ENCODE data around the gene PIK3C2B. TPM values are rescaled to one million over a fixed set of nuclear protein-coding genes. Genes with fewer than 3 reads are reported as not detected.
"Not testable (repeated sequence)": the region's sequence is repeated elsewhere in the genome, so short reads cannot be mapped to it uniquely, and the experiment has no call there.

Gene PIK3C2B, protein sequence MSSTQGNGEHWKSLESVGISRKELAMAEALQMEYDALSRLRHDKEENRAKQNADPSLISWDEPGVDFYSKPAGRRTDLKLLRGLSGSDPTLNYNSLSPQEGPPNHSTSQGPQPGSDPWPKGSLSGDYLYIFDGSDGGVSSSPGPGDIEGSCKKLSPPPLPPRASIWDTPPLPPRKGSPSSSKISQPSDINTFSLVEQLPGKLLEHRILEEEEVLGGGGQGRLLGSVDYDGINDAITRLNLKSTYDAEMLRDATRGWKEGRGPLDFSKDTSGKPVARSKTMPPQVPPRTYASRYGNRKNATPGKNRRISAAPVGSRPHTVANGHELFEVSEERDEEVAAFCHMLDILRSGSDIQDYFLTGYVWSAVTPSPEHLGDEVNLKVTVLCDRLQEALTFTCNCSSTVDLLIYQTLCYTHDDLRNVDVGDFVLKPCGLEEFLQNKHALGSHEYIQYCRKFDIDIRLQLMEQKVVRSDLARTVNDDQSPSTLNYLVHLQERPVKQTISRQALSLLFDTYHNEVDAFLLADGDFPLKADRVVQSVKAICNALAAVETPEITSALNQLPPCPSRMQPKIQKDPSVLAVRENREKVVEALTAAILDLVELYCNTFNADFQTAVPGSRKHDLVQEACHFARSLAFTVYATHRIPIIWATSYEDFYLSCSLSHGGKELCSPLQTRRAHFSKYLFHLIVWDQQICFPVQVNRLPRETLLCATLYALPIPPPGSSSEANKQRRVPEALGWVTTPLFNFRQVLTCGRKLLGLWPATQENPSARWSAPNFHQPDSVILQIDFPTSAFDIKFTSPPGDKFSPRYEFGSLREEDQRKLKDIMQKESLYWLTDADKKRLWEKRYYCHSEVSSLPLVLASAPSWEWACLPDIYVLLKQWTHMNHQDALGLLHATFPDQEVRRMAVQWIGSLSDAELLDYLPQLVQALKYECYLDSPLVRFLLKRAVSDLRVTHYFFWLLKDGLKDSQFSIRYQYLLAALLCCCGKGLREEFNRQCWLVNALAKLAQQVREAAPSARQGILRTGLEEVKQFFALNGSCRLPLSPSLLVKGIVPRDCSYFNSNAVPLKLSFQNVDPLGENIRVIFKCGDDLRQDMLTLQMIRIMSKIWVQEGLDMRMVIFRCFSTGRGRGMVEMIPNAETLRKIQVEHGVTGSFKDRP (N-terminal part only)
- total RNA-seq (2014; rRNA removed; shearing (Covaris generic)), result 3.2 and 4.9 TPM in 2 replicates
- 9.8 and 14.9 TPM in 2 replicates for polyA plus RNA-seq (2015; cell fraction: cytosol; rRNA removed)
- 5.0 and 11.3 TPM in 2 replicates for polyA plus RNA-seq (2015; cell fraction: nucleus; rRNA removed)

DNA sequence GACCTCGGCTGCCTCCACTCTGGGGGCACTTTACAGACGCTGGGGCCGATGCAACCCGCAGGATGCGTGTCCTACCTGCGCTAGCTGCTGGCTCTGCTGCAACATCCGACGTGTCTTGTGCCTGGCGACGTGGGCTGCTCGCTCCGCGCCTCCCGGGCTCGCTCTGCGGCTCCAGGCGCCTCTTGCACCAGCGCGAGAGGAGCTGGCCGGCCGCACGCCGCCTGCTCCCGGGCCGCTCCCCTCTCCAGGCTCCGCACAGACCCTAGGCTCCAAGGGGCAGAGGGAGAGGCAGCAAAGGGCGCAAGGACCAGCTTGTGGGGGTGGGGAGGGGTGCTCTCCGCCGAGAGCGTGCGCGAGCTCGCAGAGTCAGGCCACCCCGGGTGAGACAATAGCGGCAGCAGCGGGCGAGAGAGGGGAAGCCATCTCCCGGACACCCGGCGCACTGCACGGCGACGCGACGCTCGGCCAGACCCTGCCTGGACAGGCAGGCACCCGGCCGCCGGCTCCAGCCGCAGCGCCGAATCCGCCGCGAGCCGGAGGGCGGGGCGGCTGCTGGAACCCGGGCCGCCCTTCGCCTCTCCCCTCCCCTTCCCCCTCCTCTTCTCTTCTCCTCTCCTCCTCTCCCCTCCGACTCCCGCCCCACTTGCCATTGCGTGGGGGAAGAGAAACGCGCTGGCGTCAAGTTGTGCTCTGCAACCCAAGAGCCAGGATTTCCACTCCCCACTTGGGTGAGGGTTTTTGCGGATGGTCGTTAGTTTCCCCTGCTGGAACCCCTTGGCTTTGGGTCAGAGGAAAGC lies at the start of gene PIK3C2B:
TSS of gene PIK3C2B (minus strand) at position 525 of the 797 bp plus-strand sequence. CDS start 25,003 bp downstream, outside the sequence.
- in situ Hi-C loops (cut with HindIII; ENCODE audit: low pct_unique_long_range_greater_than_20kb, low sequenced_read_pairs), result no loop called here
- peak; percentile 74 for DNase-seq (ENCODE audit: low read depth, low spot score)

DNA sequence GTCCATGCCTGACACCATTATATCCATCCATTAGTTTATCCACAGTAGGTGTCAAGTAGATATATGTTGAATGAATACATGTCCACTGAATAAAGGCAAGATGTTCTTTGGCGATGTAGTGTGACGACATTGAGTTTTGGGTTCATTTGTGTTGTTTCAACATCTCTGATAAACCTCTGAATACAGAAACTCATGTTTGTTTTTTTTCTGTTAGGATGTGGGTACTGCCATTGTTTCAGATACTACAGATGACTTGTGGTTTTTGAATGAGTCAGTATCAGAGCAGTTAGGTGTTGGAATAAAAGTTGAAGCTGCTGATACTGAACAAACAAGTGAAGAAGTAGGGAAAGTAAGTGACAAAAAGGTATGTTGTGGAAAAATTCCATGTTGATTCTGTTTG lies 49.7 kb upstream of the PIK3C2B start:
- in situ Hi-C loops (cut with HindIII; ENCODE audit: low pct_unique_long_range_greater_than_20kb, low sequenced_read_pairs), result no loop called here
- DNase-seq (ENCODE audit: low read depth, low spot score), result no peak

DNA sequence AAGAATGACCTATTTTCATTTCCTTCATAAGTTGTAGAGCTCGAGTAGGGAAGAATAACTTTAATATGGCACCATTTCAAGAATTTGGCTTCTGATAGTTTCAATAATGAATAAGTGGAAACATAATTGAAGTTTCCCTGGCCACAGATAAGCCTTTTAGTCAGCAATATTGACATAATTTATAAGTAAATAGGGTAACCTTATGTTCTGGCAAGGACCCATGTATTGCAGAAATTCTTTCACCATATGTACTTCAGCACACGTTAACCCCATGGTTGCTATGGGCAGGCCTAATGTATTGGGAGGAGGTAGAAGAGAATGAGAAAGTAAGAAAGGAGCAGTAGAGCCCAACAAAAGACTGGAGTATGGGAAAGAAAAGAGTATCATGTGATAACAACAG lies 47.0 kb upstream of the PIK3C2B start:
- DNase-seq (ENCODE audit: low read depth, low spot score), result no peak
- in situ Hi-C loops (cut with HindIII; ENCODE audit: low pct_unique_long_range_greater_than_20kb, low sequenced_read_pairs), result no loop called here

DNA sequence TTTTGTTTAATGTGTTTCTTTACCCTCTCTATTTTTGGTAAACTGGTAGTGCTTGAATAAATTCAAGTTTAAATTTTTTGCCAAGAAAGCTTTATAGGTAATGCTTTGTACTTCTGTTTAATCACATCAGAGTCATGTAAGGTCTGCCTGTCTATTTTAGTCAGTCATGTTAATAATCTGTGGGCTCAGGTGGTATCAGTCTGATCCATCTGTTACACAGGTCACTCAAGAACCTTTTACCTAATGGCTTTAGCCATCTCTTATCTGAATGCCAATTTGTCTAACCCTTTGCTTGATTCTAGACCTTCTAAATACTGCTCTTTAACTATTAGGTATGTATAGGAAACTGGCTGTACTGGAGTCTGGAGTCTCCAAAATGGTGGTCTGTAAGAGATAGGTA lies 38.2 kb upstream of the PIK3C2B start:
- no peak for DNase-seq (ENCODE audit: low read depth, low spot score)
- in situ Hi-C loops (cut with HindIII; ENCODE audit: low pct_unique_long_range_greater_than_20kb, low sequenced_read_pairs), result no loop called here

DNA sequence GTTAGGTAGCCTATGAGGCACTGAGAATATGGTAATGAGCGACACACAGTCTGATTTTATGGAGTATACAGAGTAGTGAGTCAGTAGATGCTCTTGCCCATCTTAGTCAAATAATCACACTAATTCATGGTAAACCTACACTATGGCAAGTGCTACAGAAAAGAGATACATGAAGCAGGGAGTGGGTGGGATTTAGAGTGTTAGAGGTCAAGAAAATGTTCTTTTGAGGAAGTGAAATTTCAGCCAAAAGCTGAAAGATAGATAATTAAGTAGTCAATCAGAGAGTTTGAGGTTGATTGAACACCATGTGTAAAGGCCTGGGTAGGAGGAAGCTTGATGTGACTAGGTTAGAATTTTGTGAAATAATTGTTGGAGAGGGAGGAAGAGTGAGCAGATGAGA lies 36.3 kb upstream of the PIK3C2B start:
- no peak for DNase-seq (ENCODE audit: low read depth, low spot score)
- in situ Hi-C loops (cut with HindIII; ENCODE audit: low pct_unique_long_range_greater_than_20kb, low sequenced_read_pairs), result no loop called here

DNA sequence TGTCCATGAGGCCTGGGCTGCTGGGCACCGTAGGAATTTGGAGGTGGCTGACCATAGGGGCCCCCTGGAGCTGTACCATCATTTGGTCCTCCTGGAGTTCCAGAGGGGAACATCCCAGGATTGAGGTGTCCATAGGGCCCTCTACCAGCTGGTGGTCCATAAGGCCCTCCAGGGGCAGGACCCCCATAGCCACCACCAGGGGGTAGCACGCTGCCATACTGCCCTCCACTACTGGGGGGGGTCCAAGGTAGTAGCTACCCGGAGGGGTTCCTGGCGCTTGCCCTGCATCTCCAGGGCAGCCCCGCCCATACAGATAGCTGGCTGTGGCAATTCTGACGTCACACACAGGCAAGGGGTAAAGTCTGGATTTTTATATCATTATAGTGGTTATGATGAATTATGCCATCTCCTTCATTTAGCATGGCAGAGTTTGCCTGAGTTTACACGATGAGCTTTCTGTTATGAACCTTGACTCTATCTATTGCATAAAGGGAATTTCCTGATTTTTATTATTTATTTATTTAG lies 34.8 kb upstream of the PIK3C2B start:
- no peak for DNase-seq (ENCODE audit: low read depth, low spot score)
- in situ Hi-C loops (cut with HindIII; ENCODE audit: low pct_unique_long_range_greater_than_20kb, low sequenced_read_pairs), result no loop called here

DNA sequence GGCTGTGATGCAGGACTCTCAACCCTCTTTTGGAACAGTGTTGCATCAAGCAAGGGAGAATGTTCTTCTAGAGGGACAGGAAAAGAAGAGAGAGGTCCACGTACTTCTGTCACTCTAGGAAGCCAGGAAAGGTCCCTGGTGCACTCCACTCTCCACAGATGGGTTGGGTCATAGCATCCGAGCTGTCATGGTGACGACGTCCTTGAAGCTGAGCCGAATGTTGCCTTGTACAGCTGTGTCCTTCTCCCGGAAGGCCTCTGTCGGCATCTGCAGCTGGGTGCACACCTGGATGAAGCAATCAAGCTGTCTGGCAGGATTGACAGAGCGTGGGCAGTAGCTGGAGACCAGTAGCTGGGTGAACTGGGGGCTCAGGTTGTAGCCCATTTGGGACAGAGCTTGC lies 34.1 kb upstream of the PIK3C2B start:
- no peak for DNase-seq (ENCODE audit: low read depth, low spot score)
- in situ Hi-C loops (cut with HindIII; ENCODE audit: low pct_unique_long_range_greater_than_20kb, low sequenced_read_pairs), result no loop called here

DNA sequence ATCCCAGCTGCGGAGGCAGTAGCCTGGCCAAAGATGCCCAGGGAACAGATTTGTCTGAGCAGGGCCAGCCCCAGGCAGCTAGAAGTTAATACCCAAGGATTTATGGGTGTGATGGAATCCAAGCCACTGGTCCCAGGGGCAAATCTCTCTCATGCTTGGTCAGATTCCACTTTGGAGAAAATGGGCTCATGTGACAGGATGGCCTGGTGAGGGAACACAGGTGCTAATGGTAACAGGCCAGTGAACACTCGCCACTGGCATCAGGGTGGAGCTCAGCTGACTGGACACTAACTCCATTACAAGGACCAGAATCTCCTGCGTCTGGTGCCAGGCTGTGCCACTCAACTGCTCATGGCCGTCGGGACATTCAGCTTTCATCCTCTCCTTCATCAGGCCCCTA lies 33.6 kb upstream of the PIK3C2B start:
- DNase-seq (ENCODE audit: low read depth, low spot score), result no peak

DNA sequence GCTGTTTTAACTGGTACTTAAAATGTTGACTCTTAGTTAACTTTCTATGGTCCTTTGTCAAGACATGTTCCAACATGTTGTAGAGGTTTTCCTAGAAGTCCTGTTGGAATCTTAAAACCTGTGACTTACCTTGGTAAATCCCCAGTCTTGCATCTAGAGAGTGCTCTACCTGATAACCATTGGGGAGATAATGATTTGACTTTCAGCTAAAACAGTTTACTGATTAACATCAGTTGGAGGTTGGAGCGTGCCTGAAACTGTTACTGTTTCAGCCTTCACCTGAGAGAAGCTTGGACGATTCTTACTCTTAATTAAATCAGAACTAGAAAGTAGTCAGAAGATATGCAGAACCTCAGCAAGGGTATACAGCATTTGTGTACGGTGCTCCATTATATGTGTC lies 30.4 kb upstream of the PIK3C2B start:
- DNase-seq (ENCODE audit: low read depth, low spot score), result no peak
- in situ Hi-C loops (cut with HindIII; ENCODE audit: low pct_unique_long_range_greater_than_20kb, low sequenced_read_pairs), result no loop called here

More for the DNA sequence above, 33.6 kb upstream of the PIK3C2B start:
- in situ Hi-C loops (cut with HindIII; ENCODE audit: low pct_unique_long_range_greater_than_20kb, low sequenced_read_pairs), result no loop called here

DNA sequence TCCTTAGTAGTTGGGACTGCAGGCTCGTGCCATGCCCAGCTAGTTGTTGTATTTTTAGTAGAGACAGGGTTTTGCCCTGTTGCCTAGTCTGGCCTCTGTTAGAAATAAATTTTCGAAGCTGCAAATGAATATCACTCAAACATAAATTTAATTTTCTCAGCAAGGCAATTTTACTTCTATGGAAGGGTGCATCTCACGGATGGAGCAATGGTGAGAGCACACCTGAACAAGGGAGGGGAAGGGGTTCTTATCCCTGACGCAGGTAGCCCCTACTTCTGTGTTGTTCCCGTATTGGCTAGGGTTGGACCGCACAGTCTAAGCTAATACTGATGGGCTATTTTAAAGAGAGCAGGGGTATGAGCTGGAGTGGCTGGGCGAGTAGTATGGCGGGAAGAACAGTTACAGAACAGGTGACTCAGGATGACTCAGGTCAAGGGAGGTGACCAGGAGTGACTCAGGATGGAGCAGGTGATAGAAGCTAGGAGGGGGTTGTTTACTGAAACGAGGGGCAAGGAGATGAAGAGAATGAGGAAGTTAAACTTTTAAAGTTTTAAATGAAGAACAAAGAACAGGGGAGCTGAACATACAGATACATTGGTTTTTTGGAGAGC lies 29.1 kb upstream of the PIK3C2B start:
- in situ Hi-C loops (cut with HindIII; ENCODE audit: low pct_unique_long_range_greater_than_20kb, low sequenced_read_pairs), result no loop called here
- DNase-seq (ENCODE audit: low read depth, low spot score), result no peak

DNA sequence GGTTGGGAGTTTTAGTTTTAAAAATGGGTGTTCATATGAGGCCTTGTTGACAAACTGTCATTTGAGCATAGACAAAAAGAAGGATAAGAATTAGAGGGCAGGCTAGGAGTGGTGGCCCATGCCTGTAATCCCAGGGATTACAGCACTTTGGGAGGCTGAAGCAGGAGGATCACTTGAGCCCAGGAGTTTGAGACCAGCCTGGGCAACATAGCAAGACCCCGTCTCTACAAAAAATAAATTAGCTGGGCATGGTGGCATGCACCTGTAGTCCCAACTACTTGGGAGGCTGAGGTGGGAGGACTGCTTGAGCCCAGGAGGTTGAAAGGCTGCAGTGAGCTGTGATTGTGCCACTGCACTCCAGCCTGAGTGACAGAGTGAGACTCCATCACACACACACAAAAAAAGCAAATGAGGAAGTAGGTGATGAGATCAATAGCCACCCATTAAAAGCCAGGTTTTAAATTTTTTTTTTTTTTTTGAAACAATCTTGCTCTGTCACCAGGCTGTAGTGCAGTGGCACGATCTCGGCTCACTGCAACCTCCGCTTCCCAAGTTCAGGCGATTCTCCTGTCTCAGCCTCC lies 27.4 kb upstream of the PIK3C2B start:
- in situ Hi-C loops (cut with HindIII; ENCODE audit: low pct_unique_long_range_greater_than_20kb, low sequenced_read_pairs), result not testable (repeated sequence)

DNA sequence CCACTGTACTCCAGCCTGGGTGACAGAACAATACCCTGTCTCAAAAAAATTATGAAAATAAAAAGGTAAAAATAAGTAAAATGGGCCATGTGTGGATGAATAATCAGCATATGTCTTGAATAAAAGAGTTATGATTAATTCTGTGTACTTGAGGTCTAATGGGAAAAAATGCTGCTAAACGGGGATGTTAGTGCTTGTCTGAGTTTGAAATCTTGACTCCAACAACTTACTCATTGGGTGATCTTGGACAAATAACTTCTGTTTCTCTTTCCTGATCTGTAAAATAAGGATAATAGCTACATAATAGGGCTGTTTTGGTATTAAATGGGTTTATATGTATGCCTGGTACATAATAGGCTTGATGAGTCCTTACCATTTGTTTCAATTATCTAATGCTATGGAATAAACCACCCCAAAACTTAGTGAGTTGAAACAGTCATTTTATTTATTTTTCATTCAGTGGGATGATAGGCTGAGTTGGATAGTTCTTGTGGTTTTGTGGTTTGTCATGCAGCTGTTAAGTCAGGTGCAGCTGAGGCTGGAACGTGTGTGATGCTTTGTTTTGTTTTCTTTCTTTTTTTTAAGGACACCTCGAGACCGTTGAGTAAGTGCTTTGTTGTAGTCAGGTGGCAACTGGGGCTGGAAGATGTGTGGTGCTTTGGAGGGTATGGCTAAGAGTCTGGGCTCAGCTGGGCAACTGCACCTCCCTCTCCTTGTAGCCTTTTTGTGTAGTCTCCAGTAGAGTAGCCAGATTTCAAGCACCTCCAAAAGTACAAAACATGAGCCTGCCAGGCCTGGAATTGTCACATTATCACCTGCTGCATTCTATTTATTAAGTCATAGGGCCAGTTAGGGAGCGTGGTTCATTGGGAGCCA lies 26.5 kb upstream of the PIK3C2B start:
- in situ Hi-C loops (cut with HindIII; ENCODE audit: low pct_unique_long_range_greater_than_20kb, low sequenced_read_pairs), result no loop called here
- peak; percentile 48 for DNase-seq (ENCODE audit: low read depth, low spot score)

More for the DNA sequence above, 27.4 kb upstream of the PIK3C2B start:
- DNase-seq (ENCODE audit: low read depth, low spot score), result not testable (repeated sequence)

DNA sequence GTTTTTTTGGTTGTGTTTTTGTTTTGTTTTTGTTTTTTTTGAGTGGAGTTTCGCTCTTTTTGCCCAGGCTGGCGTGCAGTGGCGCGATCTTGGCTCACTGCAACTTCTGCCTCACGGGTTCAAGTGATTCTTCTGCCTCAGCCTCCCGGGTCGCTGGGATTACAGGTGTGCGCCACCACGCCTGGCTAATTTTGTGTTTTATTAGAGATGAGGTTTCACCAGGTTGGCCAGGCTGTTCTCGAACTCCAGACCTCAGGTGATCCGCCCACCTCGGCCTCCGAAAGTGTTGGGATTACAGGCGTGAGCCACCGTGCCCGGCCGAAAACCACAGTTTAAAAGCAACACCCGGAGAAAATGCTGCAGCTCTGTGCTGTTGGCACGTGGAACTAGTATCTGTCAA lies 22.8 kb upstream of the PIK3C2B start:
- in situ Hi-C loops (cut with HindIII; ENCODE audit: low pct_unique_long_range_greater_than_20kb, low sequenced_read_pairs); DNase-seq (ENCODE audit: low read depth, low spot score): not testable (repeated sequence)

DNA sequence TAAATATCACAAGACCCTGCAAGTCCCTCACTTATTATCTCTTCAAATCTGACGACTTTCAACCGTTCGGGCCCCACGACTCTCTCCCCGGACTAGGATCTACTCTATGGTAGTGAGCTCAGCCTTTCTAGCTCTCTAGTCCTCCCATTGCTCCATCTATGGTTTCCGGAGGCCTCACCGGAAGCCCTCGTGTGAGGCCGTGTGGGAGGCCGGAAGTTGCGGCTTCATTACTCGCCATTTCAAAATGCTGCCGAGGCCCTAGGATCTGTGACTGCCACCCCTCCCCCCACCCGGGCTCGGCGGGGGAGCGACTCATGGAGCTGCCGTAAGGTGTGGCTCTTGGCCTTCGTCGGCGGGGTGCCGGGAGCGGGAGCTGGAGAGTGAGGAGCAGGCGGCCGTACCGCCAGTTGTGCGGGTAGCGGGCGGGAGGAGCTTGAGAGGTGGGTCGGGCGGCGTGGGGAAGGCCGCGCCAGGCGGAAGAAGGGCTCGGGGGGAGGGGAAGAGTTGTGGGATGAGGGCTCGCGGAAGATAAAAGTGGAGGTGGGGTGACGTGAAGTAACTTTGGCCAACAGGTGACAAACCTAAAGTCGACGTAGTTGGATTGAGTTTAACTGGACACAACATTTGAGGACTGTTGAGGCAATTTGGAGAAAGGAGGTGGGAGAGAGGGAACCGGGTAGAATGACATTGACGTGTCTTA lies 21.7 kb upstream of the PIK3C2B start, which contains the start of gene MDM4:
TSS of gene MDM4 (plus strand) at position 227 of the 700 bp plus-strand sequence. CDS start 9,113 bp downstream, outside the sequence.
- peak; percentile 98 for DNase-seq (ENCODE audit: low read depth, low spot score)
- in situ Hi-C loops (cut with HindIII; ENCODE audit: low pct_unique_long_range_greater_than_20kb, low sequenced_read_pairs), result no loop called here

DNA sequence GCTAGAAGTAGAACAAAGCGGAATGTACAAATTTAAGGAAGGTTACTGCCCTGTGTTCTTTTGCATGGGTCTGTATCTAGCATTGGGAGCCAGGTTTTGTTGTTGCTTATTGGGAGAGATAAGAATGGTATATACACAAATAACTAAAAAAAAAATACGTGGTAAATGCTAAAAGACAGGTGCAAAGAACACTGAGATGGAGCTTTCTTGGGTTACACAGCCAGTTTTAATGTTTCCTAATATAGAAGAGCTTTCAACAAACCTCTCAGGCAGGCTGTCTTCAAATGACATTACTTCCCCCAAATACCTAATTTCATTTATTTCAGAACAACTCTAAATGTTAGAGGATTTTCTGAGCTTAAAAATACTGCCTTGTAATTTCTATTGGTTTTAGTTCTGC lies 20.2 kb upstream of the PIK3C2B start:
- no peak for DNase-seq (ENCODE audit: low read depth, low spot score)

More for the DNA sequence above, 20.2 kb upstream of the PIK3C2B start:
- in situ Hi-C loops (cut with HindIII; ENCODE audit: low pct_unique_long_range_greater_than_20kb, low sequenced_read_pairs), result no loop called here
